GM12891 (cell line): ENCODE measurements around the gene CUL4A.

Experiments
- DNase-seq: peaks from one replicate; pipeline ENCODE4 v3.0.0; 2011; ENCODE audit warnings: low spot score; ENCODE audit not compliant: insufficient read length
- FAIRE-seq: peaks from 2 replicates; lab custom pipeline; 2011; peaks lifted over from hg19 to GRCh38; lab: Jason Lieb, UNC
- PAX5 ChIP-seq: IDR thresholded peaks from 2 replicates; pipeline ENCODE4 v1.6.1; 2011; ENCODE audit warnings: low read length, moderate library complexity, mild to moderate bottlenecking; ENCODE audit not compliant: insufficient read depth, severe bottlenecking
- POLR2A ChIP-seq: IDR thresholded peaks from 2 replicates; pipeline ENCODE4 v1.6.1; 2011; ENCODE audit warnings: low read depth, low read length, control low read depth
- POLR2AphosphoS5 ChIP-seq: IDR thresholded peaks from 2 replicates; pipeline ENCODE4 v1.6.1; 2011; ENCODE audit warnings: low read depth, low read length, control low read depth
- POU2F2 ChIP-seq: IDR thresholded peaks from 2 replicates; pipeline ENCODE4 v1.6.1; 2011; ENCODE audit warnings: low read depth, mild to moderate bottlenecking, control low read depth, low read length, moderate library complexity
- SPI1 ChIP-seq: IDR thresholded peaks from 2 replicates; pipeline ENCODE4 v1.6.1; 2011; ENCODE audit warnings: low read depth, low read length, control low read depth
- TAF1 ChIP-seq: IDR thresholded peaks from 2 replicates; pipeline ENCODE4 v1.6.1; 2011; ENCODE audit warnings: low read depth, low read length, control low read depth

Gene CUL4A

GRCh38 chr13:113178896-113179167 is 30.6 kb upstream of the CUL4A start:
- DNase-seq, result no peak
- TF ChIP-seq PAX5 (no peak), SPI1 (no peak), TAF1 (no peak), POLR2AphosphoS5 (no peak), POLR2A (no peak), POU2F2 (no peak)
- no peak for FAIRE-seq

DNA sequence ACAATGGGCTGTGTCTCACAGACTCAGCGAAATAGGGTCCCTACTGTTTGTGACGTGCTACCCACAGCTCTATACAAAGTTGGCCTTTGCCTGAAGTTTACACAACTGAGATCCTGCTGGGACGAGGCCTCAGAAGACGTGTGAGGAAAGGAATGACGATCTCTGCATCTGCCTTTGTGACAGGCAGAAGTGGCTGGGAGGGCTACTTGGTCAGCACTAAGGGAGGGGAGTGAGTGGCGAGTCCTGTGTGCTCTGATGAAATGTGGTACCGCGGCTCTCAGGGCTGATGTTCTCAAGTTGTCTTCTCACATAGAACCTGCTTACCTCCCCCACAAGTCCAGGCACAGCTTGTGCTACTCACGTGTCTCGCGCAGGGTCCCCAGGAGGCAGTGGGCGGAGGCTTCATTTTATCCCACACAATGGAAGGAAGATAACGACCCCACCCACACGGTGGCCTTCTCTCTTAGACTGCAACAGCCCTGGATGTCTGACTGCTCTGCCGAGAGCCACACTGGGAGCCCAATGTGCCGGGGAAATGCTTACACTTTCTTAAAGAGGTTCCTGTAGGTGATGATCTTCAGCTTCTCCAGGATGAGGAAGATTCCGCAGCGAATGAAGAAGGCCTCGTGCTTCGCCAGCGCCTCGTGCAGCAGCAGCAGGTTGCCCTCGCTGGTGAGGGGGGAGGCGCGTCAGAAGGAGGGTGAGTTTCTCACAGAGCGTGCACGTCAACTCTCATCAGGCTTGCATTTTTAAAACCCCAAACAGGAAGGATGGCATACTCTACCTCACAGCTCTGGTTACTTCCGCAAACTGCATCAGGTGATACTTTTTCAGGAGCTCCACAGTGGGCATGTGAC is 29.8 kb upstream of the CUL4A start:
- no peak for FAIRE-seq
- no peak for DNase-seq
- no peak for TF ChIP-seq PAX5
- TF ChIP-seq POU2F2, result no peak

DNA sequence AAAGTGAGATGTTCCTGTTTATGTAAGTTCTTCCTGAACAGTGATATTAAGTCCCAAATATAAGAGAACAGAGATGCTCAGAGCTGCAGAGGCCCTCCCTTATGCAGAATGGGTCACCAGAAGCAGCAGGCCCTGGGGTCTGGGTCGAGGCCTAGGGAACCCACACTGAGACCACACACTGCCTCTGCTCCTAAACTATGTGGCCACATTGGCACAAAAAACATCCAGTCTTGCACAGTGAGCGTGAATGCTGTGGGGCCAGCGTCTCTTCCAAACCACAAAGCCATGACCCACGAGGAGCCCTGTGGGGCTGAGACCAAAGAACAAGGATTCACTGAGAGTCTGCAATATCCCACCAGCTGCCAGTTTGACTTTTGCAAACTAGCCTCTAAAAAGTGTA is 27.4 kb upstream of the CUL4A start:
- FAIRE-seq (no peak), DNase-seq (no peak)
- TF ChIP-seq POLR2A (no peak), TAF1 (no peak), POU2F2 (no peak), SPI1 (no peak), POLR2AphosphoS5 (no peak), PAX5 (no peak)

- no peak for DNase-seq
- no peak for TF ChIP-seq TAF1
- no peak for FAIRE-seq
Measured at GRCh38 chr13:113183450-113184129, 25.8 kb upstream of the CUL4A start.

DNA sequence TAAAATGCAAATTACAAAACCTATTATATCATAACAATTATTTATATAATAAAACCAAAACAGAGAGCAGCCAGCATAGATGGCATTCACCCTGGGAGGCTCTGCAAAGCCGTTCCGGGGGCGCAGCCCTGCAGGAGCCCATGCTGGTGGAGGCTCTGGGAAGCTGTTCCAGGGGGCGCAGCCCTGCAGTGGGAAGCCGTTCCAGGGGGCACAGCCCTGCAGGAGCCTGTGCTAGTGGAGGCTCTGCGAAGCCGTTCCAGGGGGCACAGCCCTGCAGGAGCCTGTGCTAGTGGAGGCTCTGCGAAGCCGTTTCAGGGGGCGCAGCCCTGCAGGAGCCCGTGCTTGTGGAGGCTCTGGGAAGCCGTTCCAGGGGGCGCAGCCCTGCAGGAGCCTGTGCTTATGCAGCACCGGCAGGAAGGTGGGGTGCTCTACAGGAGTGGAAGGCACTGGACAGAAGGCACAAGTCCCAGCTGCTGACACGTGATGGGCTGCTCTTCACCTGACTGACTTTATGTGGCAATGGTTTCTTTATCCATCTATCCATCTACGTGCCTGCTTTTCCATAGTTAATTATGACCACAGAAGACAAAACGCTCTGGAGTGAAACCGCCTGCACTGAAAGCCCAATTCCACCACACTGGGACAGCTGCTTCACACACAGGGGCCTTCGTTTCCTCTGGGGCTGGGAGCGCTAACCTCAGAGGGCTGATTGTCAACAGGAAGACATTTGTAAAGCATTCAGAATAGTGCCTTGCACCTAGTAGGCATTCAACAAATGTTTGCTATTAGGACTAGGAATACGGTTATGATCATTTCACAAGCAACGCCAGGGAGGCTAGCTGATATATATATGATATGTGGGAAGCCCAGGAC is 24.6 kb upstream of the CUL4A start:
- no peak for TF ChIP-seq POU2F2
- no peak for TF ChIP-seq POLR2AphosphoS5
- no peak for TF ChIP-seq SPI1
- no peak for TF ChIP-seq POLR2A
- no peak for TF ChIP-seq PAX5
- TF ChIP-seq TAF1, result no peak
- DNase-seq (no peak), FAIRE-seq (no peak)

GRCh38 chr13:113186061-113186900 is 23.1 kb upstream of the CUL4A start:
- DNase-seq (no peak), FAIRE-seq (no peak)
- no peak for TF ChIP-seq POLR2A
- no peak for TF ChIP-seq POLR2AphosphoS5
- TF ChIP-seq PAX5, result no peak
- TF ChIP-seq POU2F2, result peak; percentile 73; the same call in 1 of the 2 replicates
- TF ChIP-seq SPI1, result no peak
- TF ChIP-seq TAF1, result no peak

DNA sequence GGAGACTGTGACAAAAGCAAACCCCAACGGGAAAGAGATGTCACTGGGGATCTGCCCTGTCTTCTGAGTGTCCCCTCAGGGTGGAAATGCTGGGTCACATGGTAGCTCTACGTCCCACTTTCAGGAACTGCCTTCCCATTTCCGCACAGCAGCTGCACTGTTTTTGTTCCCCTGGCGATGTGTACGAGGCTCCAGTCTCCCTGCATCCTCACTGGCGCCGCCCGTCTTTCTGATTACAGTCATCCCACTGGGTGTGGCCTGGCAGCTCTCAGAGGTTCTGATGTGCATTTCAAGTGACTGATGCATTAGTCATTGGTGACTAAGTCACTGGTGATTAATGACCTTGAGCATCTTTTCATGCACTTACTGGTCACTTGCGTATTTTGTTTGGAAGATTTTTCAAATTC is 22.1 kb upstream of the CUL4A start:
- DNase-seq (no peak), FAIRE-seq (no peak)
- TF ChIP-seq TAF1 (no peak), POLR2A (no peak), PAX5 (no peak), SPI1 (no peak), POU2F2 (no peak), POLR2AphosphoS5 (no peak)

DNA sequence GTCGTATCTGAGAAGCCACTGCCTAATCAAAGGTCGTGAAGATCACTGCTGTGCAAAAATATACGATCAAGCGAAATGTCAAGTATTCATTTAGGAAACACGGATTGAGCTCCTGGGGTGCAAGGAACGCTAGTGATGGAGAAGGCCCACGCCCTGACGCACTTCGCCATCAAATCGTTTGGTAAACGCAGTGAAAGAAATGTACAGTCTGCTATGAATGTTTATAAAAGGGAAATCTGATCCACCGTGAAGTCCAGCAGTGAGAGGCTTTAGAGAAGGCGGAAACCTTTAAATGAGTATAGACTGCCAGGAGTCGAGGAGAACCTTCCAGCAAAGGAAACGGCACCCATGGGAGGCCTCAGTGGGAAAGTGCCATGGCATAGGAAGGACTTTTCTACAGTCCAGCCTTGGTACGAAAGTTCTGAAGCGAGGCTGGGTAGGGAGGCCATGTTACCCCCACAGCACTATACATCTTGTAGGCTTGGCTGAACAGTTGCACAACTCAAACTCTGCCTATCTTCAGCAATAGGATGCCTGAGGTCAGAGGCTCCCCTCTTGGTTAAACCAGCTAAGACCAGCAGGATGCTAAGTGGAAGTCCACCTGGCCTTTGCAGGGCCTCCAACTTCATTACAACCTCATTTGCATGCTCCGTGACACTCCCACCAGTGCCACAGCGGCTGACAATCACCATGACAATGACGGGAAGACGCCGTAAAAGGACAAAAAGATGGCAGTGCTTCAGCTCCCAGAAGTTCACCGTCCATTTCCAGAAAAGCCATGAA is 21.3 kb upstream of the CUL4A start:
- TF ChIP-seq TAF1 (no peak), POLR2A (no peak), POLR2AphosphoS5 (no peak), PAX5 (no peak), SPI1 (no peak), POU2F2 (no peak)
- no peak for DNase-seq
- no peak for FAIRE-seq

DNA sequence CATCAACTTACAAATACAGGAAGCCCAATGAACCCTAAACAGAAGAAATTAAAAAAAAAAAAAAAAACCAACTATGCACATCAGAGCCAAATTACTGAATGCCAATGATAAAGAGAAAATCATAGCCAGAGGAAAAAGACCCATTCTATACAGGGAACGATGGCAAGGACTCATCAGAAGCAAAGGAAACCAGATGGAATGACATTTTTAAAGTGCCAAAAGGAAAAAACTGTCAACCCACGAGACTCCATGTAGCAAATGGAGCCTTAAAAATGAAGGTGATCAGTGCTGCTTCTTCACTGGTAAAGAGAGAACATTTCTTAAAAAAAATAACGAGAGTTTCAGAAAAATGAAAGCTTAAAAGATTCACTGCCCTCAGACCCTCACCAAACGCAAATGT is 19.2 kb upstream of the CUL4A start:
- TF ChIP-seq POU2F2, result no peak
- no peak for TF ChIP-seq TAF1
- no peak for TF ChIP-seq POLR2A
- TF ChIP-seq SPI1, result no peak
- TF ChIP-seq PAX5, result no peak
- no peak for TF ChIP-seq POLR2AphosphoS5
- FAIRE-seq, result no peak
- DNase-seq, result no peak
